DND-41 (cell line): Measurements from ENCODE around the gene NECAP2.

Source experiments
- ATAC-seq: fragments of 200-7000 bp; cut with Tn5 transposase; 3 replicates; pipeline ENCODE4 v1.9.1; 2021; ENCODE audit warnings: low read depth; ENCODE audit not compliant: insufficient read depth
- DNase-seq: peaks from one replicate; pipeline ENCODE4 v3.0.0-alpha.2; 2020
- H2AFZ ChIP-seq: 2 replicates; pipeline ENCODE4 v1.6.0; 2012; ENCODE audit warnings: low read depth, low read length
- H3K27ac ChIP-seq: 2 replicates; pipeline ENCODE4 v1.5.1; 2012; ENCODE audit warnings: low read length, inconsistent platforms
- H3K27me3 ChIP-seq: fragments of 200-600 bp; sonication (generic); 2 replicates; pipeline ENCODE4 v1.6.0; 2012; ENCODE audit warnings: low read length, mild to moderate bottlenecking, inconsistent platforms; ENCODE audit not compliant: insufficient read depth, poor library complexity
- H3K36me3 ChIP-seq: 2 replicates; pipeline ENCODE4 v1.5.1; 2012; ENCODE audit warnings: low read length, inconsistent platforms; ENCODE audit not compliant: insufficient read depth
- H3K4me1 ChIP-seq: 2 replicates; pipeline ENCODE4 v1.5.1; 2012; ENCODE audit warnings: mild to moderate bottlenecking, low read length; ENCODE audit not compliant: insufficient read depth
- H3K4me2 ChIP-seq: 2 replicates; pipeline ENCODE4 v1.6.0; 2012; ENCODE audit warnings: mild to moderate bottlenecking, moderate library complexity, low read length, inconsistent platforms; ENCODE audit not compliant: insufficient read depth
- H3K4me3 ChIP-seq, 2 experiments: fragments of 200-600 bp in 1 of 2; shearing (Covaris generic) in 1 of 2; 2 replicates each; pipeline ENCODE4 v1.5.1; 2012 to 2016; ENCODE audit warnings: inconsistent platforms in 2 of 2, low read length in 2 of 2, mild to moderate bottlenecking in 2 of 2, low read depth in 1 of 2, moderate library complexity in 1 of 2
- H3K79me2 ChIP-seq: 2 replicates; pipeline ENCODE4 v1.6.0; 2012; ENCODE audit warnings: low read length, inconsistent platforms; ENCODE audit not compliant: insufficient read depth
- H3K9ac ChIP-seq: 2 replicates; pipeline ENCODE4 v1.6.0; 2012; ENCODE audit warnings: low read depth, mild to moderate bottlenecking, inconsistent platforms, low read length, moderate library complexity
- H3K9me3 ChIP-seq: 2 replicates; pipeline ENCODE4 v1.5.1; 2012; ENCODE audit warnings: low read length, moderate library complexity, mild to moderate bottlenecking, inconsistent platforms; ENCODE audit not compliant: insufficient read depth, severe bottlenecking
- H4K20me1 ChIP-seq: 2 replicates; pipeline ENCODE4 v1.6.0; 2012; ENCODE audit warnings: low read length; ENCODE audit not compliant: insufficient read depth
- CTCF ChIP-seq: IDR thresholded peaks from 2 replicates; pipeline ENCODE4 v1.5.1; 2012; ENCODE audit warnings: borderline replicate concordance, low read length, moderate library complexity, mild to moderate bottlenecking; ENCODE audit not compliant: poor library complexity, severe bottlenecking; ENCODE audit errors: extremely low read depth
- EZH2 ChIP-seq: IDR thresholded peaks from 3 replicates; pipeline ENCODE4 v1.6.1; 2012; ENCODE audit warnings: borderline replicate concordance, low read depth, mild to moderate bottlenecking, moderate library complexity, low read length, inconsistent platforms; ENCODE audit not compliant: severe bottlenecking

Gene NECAP2

DNA sequence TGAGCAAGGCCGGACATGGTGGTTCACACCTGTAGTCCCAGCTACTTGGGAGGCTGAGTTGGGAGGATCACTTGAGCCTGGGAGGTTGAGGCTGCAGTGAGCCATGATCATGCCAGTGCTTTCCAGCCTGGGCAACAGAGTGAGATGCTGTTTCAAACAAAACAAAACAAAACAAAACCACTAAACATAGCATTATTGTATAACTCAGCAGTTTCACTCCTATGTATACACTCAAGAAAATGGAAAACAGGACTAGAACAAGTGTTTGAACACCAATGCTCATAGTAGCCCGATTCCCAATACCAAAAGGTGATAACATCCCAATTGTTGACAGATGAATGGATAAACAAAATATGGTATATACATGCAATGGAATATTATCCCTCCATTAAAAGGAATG, 2.0 kb upstream of the NECAP2 start:
- TF ChIP-seq EZH2 (no peak), CTCF (no peak)
- Histone ChIP-seq H3K4me1 (peaks cover 24% of the 10 kb centered on the region), H3K27ac (no peak overlapping the region), H3K27me3 (no peaks in the 10 kb centered on the region), H4K20me1 (peaks cover 4% of the 10 kb centered on the region), H3K9ac (no peak overlapping the region), H3K9me3 (no peaks in the 10 kb centered on the region), H3K4me3 (no peak overlapping the region), H3K79me2 (peaks cover 30% of the 10 kb centered on the region), H3K36me3 (peaks cover 17% of the 10 kb centered on the region), H2AFZ (no peak overlapping the region), H3K4me2 (no peak overlapping the region)
- ATAC-seq (no peak), DNase-seq (no peak)

GRCh38 chr1:16438924-16439323, 1.6 kb upstream of the NECAP2 start:
- no peak for DNase-seq
- Histone ChIP-seq H3K36me3 (peaks cover 21% of the 10 kb centered on the region), H3K4me3 (no peak overlapping the region), H3K27ac (no peak overlapping the region), H3K9me3 (no peaks in the 10 kb centered on the region), H3K27me3 (no peaks in the 10 kb centered on the region), H4K20me1 (peaks cover 4% of the 10 kb centered on the region), H3K4me2 (no peak overlapping the region), H3K4me1 (peaks cover 24% of the 10 kb centered on the region), H3K9ac (no peak overlapping the region), H3K79me2 (peaks cover 34% of the 10 kb centered on the region), H2AFZ (no peak overlapping the region)
- no peak for ATAC-seq
- TF ChIP-seq CTCF (no peak), EZH2 (no peak)

DNA sequence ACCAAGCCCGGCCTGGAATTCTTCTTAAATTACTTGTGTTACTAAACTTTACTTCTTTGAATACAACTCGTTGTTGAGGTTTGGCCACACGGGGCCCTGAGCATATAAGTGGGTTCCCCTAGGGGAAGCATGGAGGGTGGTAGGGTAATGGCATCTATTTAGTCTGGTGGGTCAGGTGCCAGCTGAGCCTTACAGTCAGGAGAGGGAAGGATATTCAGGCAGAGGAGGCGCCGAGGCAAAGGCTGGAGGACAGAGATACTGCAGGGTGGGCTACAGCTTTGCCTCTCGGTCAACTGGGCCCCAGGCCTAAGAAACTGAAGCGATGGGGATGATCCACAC, 424 bp upstream of the NECAP2 start:
- peak overlapping the region; percentile 88 for H2AFZ ChIP-seq
- peaks cover 7% of the 10 kb centered on the region for H4K20me1 ChIP-seq
- H3K36me3 ChIP-seq = peaks cover 31% of the 10 kb centered on the region
- no peaks in the 10 kb centered on the region for H3K9me3 ChIP-seq
- peak overlapping the region in 1 of 2 experiments; percentile 95; a peak in 2 of 4 replicates for H3K4me3 ChIP-seq
- DNase-seq (no peak), ATAC-seq (peak; percentile 55)
- H3K4me1 ChIP-seq = peaks cover 24% of the 10 kb centered on the region
- TF ChIP-seq CTCF (no peak), EZH2 (no peak)
- H3K9ac ChIP-seq = peak overlapping the region; percentile 88
- peaks cover 43% of the 10 kb centered on the region for H3K79me2 ChIP-seq
- no peaks in the 10 kb centered on the region for H3K27me3 ChIP-seq
- peak overlapping the region; percentile 90 for H3K4me2 ChIP-seq
- peak overlapping the region; percentile 91 for H3K27ac ChIP-seq

DNA sequence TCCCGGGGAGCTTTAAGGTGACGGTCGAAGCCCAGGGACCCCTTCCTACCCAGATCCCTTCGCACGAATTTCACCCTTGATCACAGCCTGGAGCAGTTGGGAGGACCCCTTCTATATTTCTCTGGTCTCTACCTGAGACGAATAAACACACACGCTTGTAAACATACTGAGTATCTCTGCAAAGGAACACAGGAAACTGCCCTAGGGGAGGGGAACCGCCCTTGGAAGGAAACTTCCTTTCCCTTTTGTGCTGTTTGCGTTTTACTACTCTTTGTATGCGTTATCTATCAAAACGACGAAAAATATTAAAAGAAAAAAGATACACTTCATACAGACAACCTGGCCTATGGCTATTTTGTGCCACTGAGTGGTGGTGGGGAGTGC, 750 bp downstream of the NECAP2 start:
- peak overlapping the region; percentile 93 for H2AFZ ChIP-seq
- peak overlapping the region; percentile 90 for H3K4me2 ChIP-seq
- no peak for DNase-seq
- peaks cover 39% of the 10 kb centered on the region for H3K36me3 ChIP-seq
- peak; percentile 17 for ATAC-seq
- TF ChIP-seq CTCF (no peak), EZH2 (no peak)
- peak overlapping the region; percentile 88 to 95 for H3K4me3 ChIP-seq
- H4K20me1 ChIP-seq = peaks cover 7% of the 10 kb centered on the region
- H3K9ac ChIP-seq = peak overlapping the region; percentile 88
- H3K79me2 ChIP-seq = peaks cover 47% of the 10 kb centered on the region
- H3K4me1 ChIP-seq = peaks cover 24% of the 10 kb centered on the region
- no peaks in the 10 kb centered on the region for H3K27me3 ChIP-seq
- H3K9me3 ChIP-seq = no peaks in the 10 kb centered on the region
- H3K27ac ChIP-seq = peak overlapping the region; percentile 91
